ENCODE data around the gene DDX18. TPM values are rescaled to one million over a fixed set of nuclear protein-coding genes. Genes with fewer than 3 reads are reported as not detected.

The DDX18 gene
- polyA plus RNA-seq, 4 donors, result 16.8 to 52.2 (median 25.3) TPM

Other genes with a start within 250 kb of the DDX18 start
- 10 to 100 TPM in 3 of 4 donors, 1 to 10 TPM in 1; 7.2 to 44.0 (median 12.0) TPM for gene CCDC93, start 199.4 kb downstream of the DDX18 start, polyA plus RNA-seq